GM18870 (cell line): ENCODE results near the gene CASZ1.

Source experiments
- ATAC-seq: cut with Tn5 transposase; IDR thresholded peaks from one replicate; pipeline ENCODE4 v1.9.1; 2021; ENCODE audit warnings: moderate library complexity; ENCODE audit not compliant: unreplicated experiment

Gene CASZ1

GRCh38 chr1:10800778-10801177, 4.3 kb upstream of the CASZ1 start:
- ATAC-seq: no peak

GRCh38 chr1:10799726-10800125, 3.3 kb upstream of the CASZ1 start:
- no peak for ATAC-seq

- ATAC-seq: no peak
These were observed 997 bp downstream of the CASZ1 start for GRCh38 chr1:10795276-10796021.

- no peak for ATAC-seq
These were observed 1.6 kb downstream of the CASZ1 start for GRCh38 chr1:10794724-10795275.

- ATAC-seq: no peak
These were observed 3.3 kb downstream of the CASZ1 start for GRCh38 chr1:10793129-10793651.

GRCh38 chr1:10791105-10791951, 5.1 kb downstream of the CASZ1 start:
- ATAC-seq: no peak

- no peak for ATAC-seq
These were observed 6.4 kb downstream of the CASZ1 start for GRCh38 chr1:10789803-10790702.

GRCh38 chr1:10789047-10789791, 7.2 kb downstream of the CASZ1 start:
- ATAC-seq: no peak

GRCh38 chr1:10788592-10789006, 7.8 kb downstream of the CASZ1 start:
- ATAC-seq: no peak

GRCh38 chr1:10787286-10787685, 9.2 kb downstream of the CASZ1 start:
- no peak for ATAC-seq

GRCh38 chr1:10785728-10786638, 10.5 kb downstream of the CASZ1 start:
- no peak for ATAC-seq

GRCh38 chr1:10784998-10785727, 11.3 kb downstream of the CASZ1 start:
- ATAC-seq: no peak

- no peak for ATAC-seq
These were observed 13.8 kb downstream of the CASZ1 start for GRCh38 chr1:10782491-10783244.

- ATAC-seq: no peak
These were observed 15.3 kb downstream of the CASZ1 start for GRCh38 chr1:10781137-10781536.

GRCh38 chr1:10779841-10780240, 16.6 kb downstream of the CASZ1 start:
- no peak for ATAC-seq

GRCh38 chr1:10779201-10779600, 17.2 kb downstream of the CASZ1 start:
- no peak for ATAC-seq

GRCh38 chr1:10778640-10779039, 17.8 kb downstream of the CASZ1 start:
- no peak for ATAC-seq
